ENCODE data around the gene TBCEL.

Gene TBCEL

GRCh38 chr11:121117788-121118187 is 93.9 kb downstream of the TBCEL start:
- Histone ChIP-seq H2AFZ (ENCODE audit: low read length, unreplicated experiment) (no peak overlapping the region), H3K27ac (ENCODE audit: low read depth, low read length) (no peak overlapping the region), H3K79me2 (ENCODE audit: control insufficient read depth, insufficient read depth, low read length, unreplicated experiment) (no peaks in the 10 kb centered on the region), H3K27me3 (ENCODE audit: insufficient read depth, low read length) (peaks cover 29% of the 10 kb centered on the region), H3K36me3 (ENCODE audit: insufficient read depth, low read length) (no peaks in the 10 kb centered on the region), H3K4me3 (ENCODE audit: low read depth, low read length) (no peak overlapping the region), H3K4me1 (ENCODE audit: control insufficient read depth, insufficient read depth, low read length, unreplicated experiment) (no peaks in the 10 kb centered on the region)

DNA sequence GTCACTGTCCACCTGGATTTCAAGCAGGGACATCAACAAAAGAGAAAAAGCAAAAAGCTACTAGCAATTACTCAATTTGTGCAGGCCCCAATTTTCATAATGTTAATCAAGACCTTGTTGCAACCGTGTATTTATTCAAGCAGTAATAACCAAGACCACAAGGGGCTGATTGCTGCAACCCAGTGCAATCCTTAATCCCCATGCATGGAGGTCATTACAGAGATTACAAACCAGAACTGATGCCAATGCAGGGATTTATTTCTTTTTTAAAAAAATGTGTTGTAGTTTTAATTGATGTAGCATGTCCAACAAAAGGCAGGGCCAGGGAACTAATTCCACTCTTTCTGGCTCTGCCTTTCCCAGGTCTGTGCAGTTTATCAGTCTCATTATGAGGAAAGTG is 95.5 kb downstream of the TBCEL start:
- Histone ChIP-seq H3K79me2 (ENCODE audit: control insufficient read depth, insufficient read depth, low read length, unreplicated experiment) (no peaks in the 10 kb centered on the region), H3K27me3 (ENCODE audit: insufficient read depth, low read length) (peaks cover 29% of the 10 kb centered on the region), H3K36me3 (ENCODE audit: insufficient read depth, low read length) (no peaks in the 10 kb centered on the region), H3K27ac (ENCODE audit: low read depth, low read length) (no peak overlapping the region), H3K4me1 (ENCODE audit: control insufficient read depth, insufficient read depth, low read length, unreplicated experiment) (no peaks in the 10 kb centered on the region), H2AFZ (ENCODE audit: low read length, unreplicated experiment) (no peak overlapping the region), H3K4me3 (ENCODE audit: low read depth, low read length) (no peak overlapping the region)

DNA sequence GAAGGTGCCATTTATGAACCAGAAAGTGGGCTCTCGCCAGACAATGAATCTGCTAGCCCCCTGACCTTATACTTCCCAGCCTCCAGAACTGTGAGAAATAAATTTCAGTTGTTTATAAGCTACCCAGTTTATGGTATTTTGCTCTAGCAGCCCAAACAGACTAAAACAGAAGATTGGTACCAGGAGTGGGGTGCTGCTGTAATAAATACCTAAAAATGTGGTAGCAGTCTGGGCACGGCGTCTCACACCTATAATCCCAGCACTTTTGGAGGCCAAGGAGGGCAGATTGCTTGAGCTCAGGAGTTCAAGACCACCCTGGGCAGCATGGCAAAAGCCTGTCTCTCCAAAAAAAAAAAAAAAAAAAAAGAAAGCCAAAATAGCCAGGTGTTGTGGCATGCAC is 98.4 kb downstream of the TBCEL start:
- Histone ChIP-seq H3K27ac (ENCODE audit: low read depth, low read length) (no peak overlapping the region), H3K79me2 (ENCODE audit: control insufficient read depth, insufficient read depth, low read length, unreplicated experiment) (no peaks in the 10 kb centered on the region), H2AFZ (ENCODE audit: low read length, unreplicated experiment) (no peak overlapping the region), H3K4me1 (ENCODE audit: control insufficient read depth, insufficient read depth, low read length, unreplicated experiment) (no peaks in the 10 kb centered on the region), H3K36me3 (ENCODE audit: insufficient read depth, low read length) (no peaks in the 10 kb centered on the region), H3K4me3 (ENCODE audit: low read depth, low read length) (no peak overlapping the region), H3K27me3 (ENCODE audit: insufficient read depth, low read length) (peaks cover 19% of the 10 kb centered on the region; the same call in 1 of the 2 replicates)

- no peaks in the 10 kb centered on the region for H3K4me1 ChIP-seq (ENCODE audit: control insufficient read depth, insufficient read depth, low read length, unreplicated experiment)
- no peaks in the 10 kb centered on the region for H3K79me2 ChIP-seq (ENCODE audit: control insufficient read depth, insufficient read depth, low read length, unreplicated experiment)
- H2AFZ ChIP-seq (ENCODE audit: low read length, unreplicated experiment), result no peak overlapping the region
- H3K27me3 ChIP-seq (ENCODE audit: insufficient read depth, low read length), result peaks cover 7% of the 10 kb centered on the region; the same call in 1 of the 2 replicates
- no peaks in the 10 kb centered on the region for H3K36me3 ChIP-seq (ENCODE audit: insufficient read depth, low read length)
- H3K27ac ChIP-seq (ENCODE audit: low read depth, low read length), result no peak overlapping the region
- no peak overlapping the region for H3K4me3 ChIP-seq (ENCODE audit: low read depth, low read length)
Observed at GRCh38 chr11:121123496-121124069, 99.7 kb downstream of the TBCEL start.

DNA sequence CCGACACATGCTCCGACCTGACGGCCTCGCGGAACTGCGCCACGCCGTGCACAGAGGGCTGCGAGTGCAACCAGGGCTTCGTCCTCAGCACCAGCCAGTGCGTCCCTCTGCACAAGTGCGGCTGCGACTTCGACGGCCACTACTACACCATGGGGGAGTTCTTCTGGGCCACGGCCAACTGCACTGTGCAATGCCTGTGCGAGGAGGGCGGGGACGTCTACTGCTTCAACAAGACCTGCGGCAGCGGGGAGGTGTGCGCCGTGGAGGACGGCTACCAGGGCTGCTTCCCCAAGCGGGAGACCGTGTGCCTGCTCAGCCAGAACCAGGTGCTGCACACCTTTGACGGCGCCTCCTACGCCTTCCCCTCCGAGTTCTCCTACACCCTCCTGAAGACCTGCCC is 103.9 kb downstream of the TBCEL start:
- Histone ChIP-seq H3K27ac (ENCODE audit: low read depth, low read length) (no peak overlapping the region), H3K4me1 (ENCODE audit: control insufficient read depth, insufficient read depth, low read length, unreplicated experiment) (no peaks in the 10 kb centered on the region), H3K79me2 (ENCODE audit: control insufficient read depth, insufficient read depth, low read length, unreplicated experiment) (no peaks in the 10 kb centered on the region), H3K4me3 (ENCODE audit: low read depth, low read length) (no peak overlapping the region), H2AFZ (ENCODE audit: low read length, unreplicated experiment) (no peak overlapping the region), H3K27me3 (ENCODE audit: insufficient read depth, low read length) (no peaks in the 10 kb centered on the region), H3K36me3 (ENCODE audit: insufficient read depth, low read length) (no peaks in the 10 kb centered on the region)

- no peaks in the 10 kb centered on the region for H3K27me3 ChIP-seq (ENCODE audit: insufficient read depth, low read length)
- no peak overlapping the region for H2AFZ ChIP-seq (ENCODE audit: low read length, unreplicated experiment)
- no peak overlapping the region for H3K27ac ChIP-seq (ENCODE audit: low read depth, low read length)
- no peak overlapping the region for H3K4me3 ChIP-seq (ENCODE audit: low read depth, low read length)
- H3K4me1 ChIP-seq (ENCODE audit: control insufficient read depth, insufficient read depth, low read length, unreplicated experiment), result no peaks in the 10 kb centered on the region
- H3K36me3 ChIP-seq (ENCODE audit: insufficient read depth, low read length), result no peaks in the 10 kb centered on the region
- H3K79me2 ChIP-seq (ENCODE audit: control insufficient read depth, insufficient read depth, low read length, unreplicated experiment), result no peaks in the 10 kb centered on the region
Observed at GRCh38 chr11:121129362-121130340, 105.7 kb downstream of the TBCEL start.

- no peak overlapping the region for H3K27ac ChIP-seq (ENCODE audit: low read depth, low read length)
- no peaks in the 10 kb centered on the region for H3K79me2 ChIP-seq (ENCODE audit: control insufficient read depth, insufficient read depth, low read length, unreplicated experiment)
- H3K36me3 ChIP-seq (ENCODE audit: insufficient read depth, low read length), result no peaks in the 10 kb centered on the region
- H2AFZ ChIP-seq (ENCODE audit: low read length, unreplicated experiment), result no peak overlapping the region
- H3K4me1 ChIP-seq (ENCODE audit: control insufficient read depth, insufficient read depth, low read length, unreplicated experiment), result no peaks in the 10 kb centered on the region
- H3K4me3 ChIP-seq (ENCODE audit: low read depth, low read length), result no peak overlapping the region
- H3K27me3 ChIP-seq (ENCODE audit: insufficient read depth, low read length), result no peaks in the 10 kb centered on the region
Observed at GRCh38 chr11:121131656-121132055, 107.8 kb downstream of the TBCEL start.

GRCh38 chr11:121132211-121132976 is 108.5 kb downstream of the TBCEL start:
- H3K36me3 ChIP-seq (ENCODE audit: insufficient read depth, low read length), result no peaks in the 10 kb centered on the region
- H3K4me3 ChIP-seq (ENCODE audit: low read depth, low read length), result no peak overlapping the region
- H2AFZ ChIP-seq (ENCODE audit: low read length, unreplicated experiment), result no peak overlapping the region
- H3K27me3 ChIP-seq (ENCODE audit: insufficient read depth, low read length), result no peaks in the 10 kb centered on the region
- no peaks in the 10 kb centered on the region for H3K4me1 ChIP-seq (ENCODE audit: control insufficient read depth, insufficient read depth, low read length, unreplicated experiment)
- H3K27ac ChIP-seq (ENCODE audit: low read depth, low read length), result no peak overlapping the region
- H3K79me2 ChIP-seq (ENCODE audit: control insufficient read depth, insufficient read depth, low read length, unreplicated experiment), result no peaks in the 10 kb centered on the region

DNA sequence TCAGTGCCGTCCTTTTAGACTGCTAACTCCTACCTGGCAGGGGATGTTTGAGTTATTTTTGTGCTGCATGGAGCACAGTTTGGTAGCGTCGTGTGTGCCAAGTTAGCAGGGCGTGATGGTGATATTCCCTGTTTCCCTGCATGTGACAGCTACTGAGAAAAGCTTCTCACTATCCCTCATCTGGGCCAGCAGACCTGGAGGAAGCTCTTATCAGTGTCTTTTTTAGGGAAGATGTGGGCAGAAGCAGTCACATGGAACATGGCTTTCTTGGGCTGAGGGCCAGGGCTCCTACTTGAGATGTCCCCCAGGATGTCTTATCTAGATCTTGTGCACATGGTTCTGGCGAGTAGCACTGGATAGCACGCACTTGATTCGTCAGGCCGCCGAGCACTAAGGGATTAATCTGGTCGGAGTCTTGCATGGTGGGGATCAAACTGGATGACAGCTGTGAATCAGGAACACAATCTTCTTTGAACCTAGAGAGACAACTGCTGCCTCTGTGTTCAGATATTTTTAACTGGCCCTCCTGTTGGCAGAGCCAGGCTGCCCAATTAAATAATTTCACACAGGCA is 110.9 kb downstream of the TBCEL start:
- Histone ChIP-seq H3K27ac (ENCODE audit: low read depth, low read length) (no peak overlapping the region), H3K27me3 (ENCODE audit: insufficient read depth, low read length) (no peaks in the 10 kb centered on the region), H3K79me2 (ENCODE audit: control insufficient read depth, insufficient read depth, low read length, unreplicated experiment) (no peaks in the 10 kb centered on the region), H3K4me1 (ENCODE audit: control insufficient read depth, insufficient read depth, low read length, unreplicated experiment) (no peaks in the 10 kb centered on the region), H3K4me3 (ENCODE audit: low read depth, low read length) (no peak overlapping the region), H2AFZ (ENCODE audit: low read length, unreplicated experiment) (no peak overlapping the region), H3K36me3 (ENCODE audit: insufficient read depth, low read length) (no peaks in the 10 kb centered on the region)

DNA sequence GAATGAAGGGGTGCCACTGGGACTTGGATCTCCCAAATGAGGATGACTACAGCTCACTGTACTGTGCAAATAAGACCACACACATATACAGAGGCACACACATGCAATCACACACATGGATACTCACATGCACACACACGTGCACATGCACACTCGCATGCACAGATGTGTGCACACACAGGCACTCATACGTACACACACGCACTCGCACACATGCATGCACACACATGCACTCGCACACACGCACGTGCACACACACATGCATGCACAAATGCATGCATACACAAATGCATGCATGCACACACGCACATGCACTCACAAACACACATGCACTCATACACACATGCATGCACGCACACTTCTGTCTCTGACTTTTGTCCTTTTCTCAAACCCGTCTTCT is 113.1 kb downstream of the TBCEL start:
- no peak overlapping the region for H2AFZ ChIP-seq (ENCODE audit: low read length, unreplicated experiment)
- no peaks in the 10 kb centered on the region for H3K36me3 ChIP-seq (ENCODE audit: insufficient read depth, low read length)
- H3K27ac ChIP-seq (ENCODE audit: low read depth, low read length), result no peak overlapping the region
- no peaks in the 10 kb centered on the region for H3K4me1 ChIP-seq (ENCODE audit: control insufficient read depth, insufficient read depth, low read length, unreplicated experiment)
- no peaks in the 10 kb centered on the region for H3K79me2 ChIP-seq (ENCODE audit: control insufficient read depth, insufficient read depth, low read length, unreplicated experiment)
- no peak overlapping the region for H3K4me3 ChIP-seq (ENCODE audit: low read depth, low read length)
- no peaks in the 10 kb centered on the region for H3K27me3 ChIP-seq (ENCODE audit: insufficient read depth, low read length)
